IMR-90 (cell line): ENCODE data around the gene FBLIM1. TPM values are rescaled to one million over a fixed set of nuclear protein-coding genes. Genes with fewer than 3 reads are reported as not detected.

ENCODE experiments used
- ATAC-seq: fragments of 200-7000 bp; cut with Tn5 transposase; 2 replicates; pipeline ENCODE4 v1.9.1; 2020; ENCODE audit warnings: low read depth, mild to moderate bottlenecking, moderate library complexity
- BruUV-seq: library from RNA; stranded (reverse); fragments of 400-500 nt; replicated peaks from 2 replicates; lab custom pipeline; 2021; lab: Mats Ljungman, UMichigan
- CTCF ChIA-PET: fragments of 300-600 bp; formaldehyde crosslinking; extraction: SDS; loops from one replicate; lab custom pipeline; 2021; ENCODE audit warnings: antibody characterized with exemption; lab: Yijun Ruan, JAX
- POLR2A ChIA-PET: fragments of 300-600 bp; sonication (Branson Sonifier 250); formaldehyde crosslinking; loops from one replicate; lab custom pipeline; 2022; ENCODE audit warnings: antibody characterized with exemption; ENCODE audit not compliant: unreplicated experiment; lab: Charles Lee
- DNase-seq: peaks from one replicate; pipeline ENCODE4 v3.0.0; 2013
- H2AFZ ChIP-seq: replicated peaks from 2 replicates; pipeline ENCODE3; 2013; ENCODE audit warnings: low read length, mild to moderate bottlenecking; ENCODE audit not compliant: poor library complexity
- H2AK5ac ChIP-seq: 2 replicates; pipeline ENCODE4 v1.6.1; 2013; ENCODE audit warnings: low read depth, low read length, inconsistent platforms
- H2AK9ac ChIP-seq: replicated peaks from 2 replicates; pipeline ENCODE3; 2013; ENCODE audit warnings: mild to moderate bottlenecking, low read depth, low read length, moderate library complexity; ENCODE audit not compliant: poor library complexity
- H2BK120ac ChIP-seq: 2 replicates; pipeline ENCODE4 v1.6.1; 2013; ENCODE audit warnings: low read depth, low read length, inconsistent platforms
- H2BK15ac ChIP-seq: 3 replicates; pipeline ENCODE4 v1.6.1; 2013; ENCODE audit warnings: low read depth, low read length, inconsistent platforms
- H2BK20ac ChIP-seq: 2 replicates; pipeline ENCODE4 v1.6.1; 2013; ENCODE audit warnings: low read depth, mild to moderate bottlenecking, inconsistent platforms, low read length, moderate library complexity
- H2BK5ac ChIP-seq: 2 replicates; pipeline ENCODE4 v1.6.1; 2013; ENCODE audit warnings: mild to moderate bottlenecking, low read depth, low read length, inconsistent platforms; ENCODE audit not compliant: poor library complexity, severe bottlenecking
- H3K14ac ChIP-seq: replicated peaks from 2 replicates; pipeline ENCODE4 v1.6.1; 2013; ENCODE audit warnings: low read depth, low read length, inconsistent platforms
- H3K18ac ChIP-seq: 2 replicates; pipeline ENCODE4 v1.6.1; 2013; ENCODE audit warnings: low read depth, low read length, control low read depth
- H3K23ac ChIP-seq: 2 replicates; pipeline ENCODE4 v1.6.1; 2013; ENCODE audit warnings: low read depth, low read length, inconsistent platforms
- H3K27ac ChIP-seq: 2 replicates; pipeline ENCODE4 v1.5.1; 2013; ENCODE audit warnings: mild to moderate bottlenecking, control low read depth, low read length; ENCODE audit not compliant: insufficient read depth
- H3K27me3 ChIP-seq: 2 replicates; pipeline ENCODE4 v1.6.1; 2013; ENCODE audit warnings: low read length; ENCODE audit not compliant: control insufficient read depth, insufficient read depth
- H3K36me3 ChIP-seq: 2 replicates; pipeline ENCODE4 v1.6.1; 2013; ENCODE audit warnings: low read length, mixed read lengths; ENCODE audit not compliant: control insufficient read depth, insufficient read depth
- H3K4ac ChIP-seq: 2 replicates; pipeline ENCODE4 v1.6.1; 2013; ENCODE audit warnings: low read depth, low read length, inconsistent platforms
- H3K4me1 ChIP-seq: 2 replicates; pipeline ENCODE4 v1.6.1; 2013; ENCODE audit warnings: low read length, mixed read lengths; ENCODE audit not compliant: control insufficient read depth, insufficient read depth
- H3K4me2 ChIP-seq: 2 replicates; pipeline ENCODE4 v1.6.1; 2013; ENCODE audit warnings: low read depth, mild to moderate bottlenecking, control low read depth, low read length, moderate library complexity
- H3K4me3 ChIP-seq: 2 replicates; pipeline ENCODE4 v1.5.1; 2013; ENCODE audit warnings: low read depth, mild to moderate bottlenecking, control low read depth, low read length, moderate library complexity; ENCODE audit not compliant: insufficient read depth
- H3K56ac ChIP-seq: 2 replicates; pipeline ENCODE4 v1.6.1; 2013; ENCODE audit warnings: low read length, inconsistent platforms; ENCODE audit not compliant: insufficient read depth; ENCODE audit errors: extremely low read depth
- H3K79me1 ChIP-seq, 2 experiments: 2 replicates each; pipeline ENCODE4 v1.6.1; 2013; ENCODE audit warnings: low read length in 2 of 2, inconsistent platforms in 1 of 2, low read depth in 1 of 2
- H3K9ac ChIP-seq: 2 replicates; pipeline ENCODE4 v1.6.1; 2013; ENCODE audit warnings: low read depth, low read length, control low read depth
- H3K9me1 ChIP-seq: 2 replicates; pipeline ENCODE4 v1.6.1; 2013; ENCODE audit warnings: low read length, inconsistent platforms; ENCODE audit not compliant: insufficient read depth
- H3K9me3 ChIP-seq: 2 replicates; pipeline ENCODE4 v1.6.1; 2013; ENCODE audit warnings: low read length; ENCODE audit not compliant: control insufficient read depth, insufficient read depth
- H4K20me1 ChIP-seq: 2 replicates; pipeline ENCODE4 v1.6.1; 2013; ENCODE audit warnings: low read length, inconsistent platforms; ENCODE audit not compliant: insufficient read depth
- H4K5ac ChIP-seq: 2 replicates; pipeline ENCODE4 v1.6.1; 2013; ENCODE audit warnings: mild to moderate bottlenecking, low read depth, low read length, control low read depth
- H4K8ac ChIP-seq, 2 experiments: 2 replicates each; pipeline ENCODE4 v1.6.1; 2013; ENCODE audit warnings: low read depth in 2 of 2, low read length in 2 of 2, control low read depth in 1 of 2, inconsistent platforms in 1 of 2
- H4K91ac ChIP-seq: 2 replicates; pipeline ENCODE4 v1.6.1; 2013; ENCODE audit warnings: low read depth, low read length, inconsistent platforms; ENCODE audit not compliant: insufficient read depth
- BHLHE40 ChIP-seq: fragments of 150-350 bp; IDR thresholded peaks from 2 replicates; pipeline ENCODE4 v1.6.1; 2016; ENCODE audit warnings: mild to moderate bottlenecking, low read depth, low read length
- CEBPB ChIP-seq: IDR thresholded peaks from 2 replicates; pipeline ENCODE4 v1.6.1; 2012; ENCODE audit warnings: low read depth, low read length, improper control_type of control experiment
- CHD1 ChIP-seq: IDR thresholded peaks from 2 replicates; pipeline ENCODE4 v1.6.1; 2012; ENCODE audit warnings: low read depth, low read length, improper control_type of control experiment
- FOS ChIP-seq: fragments of 150-350 bp; IDR thresholded peaks from 2 replicates; pipeline ENCODE4 v1.6.1; 2016; ENCODE audit warnings: low read depth, low read length
- MAFK ChIP-seq: IDR thresholded peaks from 2 replicates; pipeline ENCODE4 v1.6.1; 2012; ENCODE audit warnings: low read depth, low read length, improper control_type of control experiment
- MAZ ChIP-seq: IDR thresholded peaks from 2 replicates; pipeline ENCODE4 v1.6.1; 2012; ENCODE audit warnings: low read depth, mild to moderate bottlenecking, low read length, improper control_type of control experiment, moderate library complexity, borderline replicate concordance
- MXI1 ChIP-seq: IDR thresholded peaks from 2 replicates; pipeline ENCODE4 v1.6.1; 2012; ENCODE audit warnings: low read depth, mild to moderate bottlenecking, low read length, moderate library complexity, borderline replicate concordance
- NFE2L2 ChIP-seq: fragments of 150-350 bp; IDR thresholded peaks from 2 replicates; pipeline ENCODE4 v1.6.1; 2016; ENCODE audit warnings: low read depth, mild to moderate bottlenecking, low read length
- POLR2A ChIP-seq: IDR thresholded peaks from 2 replicates; pipeline ENCODE4 v1.6.1; 2012; ENCODE audit warnings: mild to moderate bottlenecking, low read depth, low read length
- RAD21 ChIP-seq: IDR thresholded peaks from 2 replicates; pipeline ENCODE4 v1.6.1; 2012; ENCODE audit warnings: low read length, improper control_type of control experiment
- RCOR1 ChIP-seq: IDR thresholded peaks from 2 replicates; pipeline ENCODE4 v1.6.1; 2012; ENCODE audit warnings: mild to moderate bottlenecking, low read length, improper control_type of control experiment; ENCODE audit not compliant: insufficient replicate concordance
- RFX5 ChIP-seq: IDR thresholded peaks from 2 replicates; pipeline ENCODE4 v1.8.0; 2012; ENCODE audit warnings: low read depth, mild to moderate bottlenecking, low read length, moderate library complexity
- SMC3 ChIP-seq: fragments of 150-350 bp; IDR thresholded peaks from 2 replicates; pipeline ENCODE4 v1.6.1; 2016; ENCODE audit warnings: low read depth, mild to moderate bottlenecking, antibody characterized with exemption, low read length, moderate library complexity
- WGBS, 2 experiments: methylation state at CpG; one replicate each; pipeline versions ENCODE4 v1.1.5 to v1.1.7; 2013; ENCODE audit warnings: missing lambda C conversion rate in 2 of 2; ENCODE audit not compliant: insufficient read length in 1 of 2; ENCODE audit errors: extremely low coverage in 2 of 2; 5-methylcytosine and 5-hydroxymethylcytosine counted together
- dilution Hi-C: fragments of 300-500 bp; cut with HindIII; formaldehyde crosslinking; loops from one replicate; pipeline ENCODE4 v1.14.3; 2018; ENCODE audit warnings: low sequenced_read_pairs; ENCODE audit not compliant: unreplicated experiment
- in situ Hi-C: fragments of 300-500 bp; cut with MboI; formaldehyde crosslinking; loops from 3 replicates; pipeline ENCODE4 v1.14.3; 2019; ENCODE audit warnings: low sequenced_read_pairs, inconsistent platforms, mixed read lengths
- intact Hi-C: fragments of 100-400 bp; cut with micrococcal nuclease; formaldehyde crosslinking; loops from 2 replicates; pipeline ENCODE4 v1.10.0; 2022
- polyA plus RNA-seq, 3 experiments: library from polyadenylated mRNA; depleted of rRNA; stranded (reverse); fragments of >200 nt; gene quantifications; 2 replicates each; pipeline ENCODE4 v1.2.3, GENCODE V29; 2012; ENCODE audit warnings: low replicate concordance in 1 of 3
- total RNA-seq: library from RNA; depleted of rRNA; stranded (reverse); fragments of >200 nt; gene quantifications from 2 replicates; pipeline ENCODE4 v1.2.3, GENCODE V29; 2012
- TF ChIP-seq, protein P1 (sequence below): conservative IDR thresholded peaks from 2 replicates; pipeline ENCODE4 v1.5.1; 2012; ENCODE audit warnings: mild to moderate bottlenecking, low read depth, low read length, improper control_type of control experiment
- TF ChIP-seq, protein P2 (sequence below): fragments of 150-350 bp; IDR thresholded peaks from 2 replicates; pipeline ENCODE4 v1.6.1; 2016; ENCODE audit warnings: low read depth, mild to moderate bottlenecking, low read length, moderate library complexity, borderline replicate concordance
- TF ChIP-seq, protein P3 (sequence below): fragments of 150-350 bp; IDR thresholded peaks from 2 replicates; pipeline ENCODE4 v1.6.1; 2017; ENCODE audit warnings: mild to moderate bottlenecking, antibody characterized with exemption, low read length, low read depth

FBLIM1 gene
- total and polyA plus RNA-seq, 2 of the 4 experiments (the other 2 are of a cell fraction), result 52.2 to 140 TPM

DNA sequence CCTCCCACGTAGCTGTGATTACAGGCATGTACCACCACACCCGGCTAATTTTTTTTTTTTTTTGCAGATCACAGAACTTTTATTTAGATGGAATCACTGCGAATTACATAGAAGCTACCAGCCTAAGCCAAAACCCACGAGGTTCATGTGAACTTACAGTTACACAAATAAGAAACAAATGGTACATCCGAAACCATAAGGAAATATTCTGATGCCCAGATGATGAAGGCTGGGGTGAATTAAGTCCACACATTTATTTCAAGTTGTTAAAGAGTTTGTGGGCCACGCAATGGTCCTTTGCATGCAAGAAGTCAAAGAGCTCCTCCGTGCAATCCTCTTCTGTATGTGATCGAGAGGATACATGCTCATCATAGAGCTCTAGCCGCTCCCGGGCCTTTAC, 48.5 kb downstream of the FBLIM1 start:
- Histone ChIP-seq H3K23ac (no peak overlapping the region), H3K9me3 (no peaks in the 10 kb centered on the region), H4K8ac (no peak overlapping the region), H3K4me2 (no peak overlapping the region), H3K18ac (no peak overlapping the region), H2BK15ac (no peak overlapping the region), H4K5ac (no peak overlapping the region), H2BK20ac (no peak overlapping the region), H4K91ac (no peak overlapping the region), H2BK5ac (no peak overlapping the region), H3K27me3 (no peaks in the 10 kb centered on the region), H2BK120ac (no peak overlapping the region), H2AK5ac (no peak overlapping the region; the same call in 1 of the 2 replicates), H3K4ac (no peak overlapping the region), H3K79me1 (no peaks in the 10 kb centered on the region), H3K9ac (no peak overlapping the region), H4K20me1 (no peaks in the 10 kb centered on the region), H3K36me3 (no peaks in the 10 kb centered on the region), H3K14ac (no peak overlapping the region), H2AFZ (no peak overlapping the region), H3K56ac (no peak overlapping the region), H3K4me1 (peaks cover 4% of the 10 kb centered on the region; the same call in 1 of the 2 replicates), H3K27ac (no peak overlapping the region), H2AK9ac (no peak overlapping the region), H3K4me3 (no peak overlapping the region), H3K9me1 (no peaks in the 10 kb centered on the region)
- dilution Hi-C loops (no loop called here), in situ Hi-C loops (no loop called here), intact Hi-C loops (no loop called here)
- BruUV-seq, result no TSS peak
- no peak for ATAC-seq
- no peak for DNase-seq
- TF ChIP-seq SMC3 (no peak), MAZ (no peak), RAD21 (no peak), CHD1 (no peak), NFE2L2 (no peak), BHLHE40 (no peak), POLR2A (no peak), MXI1 (no peak), MAFK (no peak), FOS (no peak), RFX5 (no peak), CEBPB (no peak), RCOR1 (no peak)
- TF ChIP-seq, protein P1, sequence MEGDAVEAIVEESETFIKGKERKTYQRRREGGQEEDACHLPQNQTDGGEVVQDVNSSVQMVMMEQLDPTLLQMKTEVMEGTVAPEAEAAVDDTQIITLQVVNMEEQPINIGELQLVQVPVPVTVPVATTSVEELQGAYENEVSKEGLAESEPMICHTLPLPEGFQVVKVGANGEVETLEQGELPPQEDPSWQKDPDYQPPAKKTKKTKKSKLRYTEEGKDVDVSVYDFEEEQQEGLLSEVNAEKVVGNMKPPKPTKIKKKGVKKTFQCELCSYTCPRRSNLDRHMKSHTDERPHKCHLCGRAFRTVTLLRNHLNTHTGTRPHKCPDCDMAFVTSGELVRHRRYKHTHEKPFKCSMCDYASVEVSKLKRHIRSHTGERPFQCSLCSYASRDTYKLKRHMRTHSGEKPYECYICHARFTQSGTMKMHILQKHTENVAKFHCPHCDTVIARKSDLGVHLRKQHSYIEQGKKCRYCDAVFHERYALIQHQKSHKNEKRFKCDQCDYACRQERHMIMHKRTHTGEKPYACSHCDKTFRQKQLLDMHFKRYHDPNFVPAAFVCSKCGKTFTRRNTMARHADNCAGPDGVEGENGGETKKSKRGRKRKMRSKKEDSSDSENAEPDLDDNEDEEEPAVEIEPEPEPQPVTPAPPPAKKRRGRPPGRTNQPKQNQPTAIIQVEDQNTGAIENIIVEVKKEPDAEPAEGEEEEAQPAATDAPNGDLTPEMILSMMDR, result no peak
- TF ChIP-seq, protein P2, sequence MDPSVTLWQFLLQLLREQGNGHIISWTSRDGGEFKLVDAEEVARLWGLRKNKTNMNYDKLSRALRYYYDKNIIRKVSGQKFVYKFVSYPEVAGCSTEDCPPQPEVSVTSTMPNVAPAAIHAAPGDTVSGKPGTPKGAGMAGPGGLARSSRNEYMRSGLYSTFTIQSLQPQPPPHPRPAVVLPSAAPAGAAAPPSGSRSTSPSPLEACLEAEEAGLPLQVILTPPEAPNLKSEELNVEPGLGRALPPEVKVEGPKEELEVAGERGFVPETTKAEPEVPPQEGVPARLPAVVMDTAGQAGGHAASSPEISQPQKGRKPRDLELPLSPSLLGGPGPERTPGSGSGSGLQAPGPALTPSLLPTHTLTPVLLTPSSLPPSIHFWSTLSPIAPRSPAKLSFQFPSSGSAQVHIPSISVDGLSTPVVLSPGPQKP, result no peak
- TF ChIP-seq, protein P3, sequence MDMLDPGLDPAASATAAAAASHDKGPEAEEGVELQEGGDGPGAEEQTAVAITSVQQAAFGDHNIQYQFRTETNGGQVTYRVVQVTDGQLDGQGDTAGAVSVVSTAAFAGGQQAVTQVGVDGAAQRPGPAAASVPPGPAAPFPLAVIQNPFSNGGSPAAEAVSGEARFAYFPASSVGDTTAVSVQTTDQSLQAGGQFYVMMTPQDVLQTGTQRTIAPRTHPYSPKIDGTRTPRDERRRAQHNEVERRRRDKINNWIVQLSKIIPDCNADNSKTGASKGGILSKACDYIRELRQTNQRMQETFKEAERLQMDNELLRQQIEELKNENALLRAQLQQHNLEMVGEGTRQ, result no peak
- WGBS, 2 experiments, result 100% methylated on average over 3 of the region's 10 CpGs; no CpG with 5 or more reads in 1 of the 2 experiments
- ChIA-PET CTCF (interaction anchor here (0.5 to 0.8 kb wide), 2 partner anchors 27 to 188 kb away, joined by 3 to 5 read pairs; no protein-coding TSS in a partner anchor), POLR2A (interaction anchor here (0.7 kb wide), 1 partner anchor 24 kb away, joined by 8 read pairs; no protein-coding TSS in a partner anchor)
